COLO829 (cell line): ENCODE data around the gene HMX1.

ENCODE experiments used
- DNase-seq: peaks from one replicate; pipeline ENCODE4 v3.0.0; 2012; ENCODE audit warnings: low spot score

Gene HMX1

DNA sequence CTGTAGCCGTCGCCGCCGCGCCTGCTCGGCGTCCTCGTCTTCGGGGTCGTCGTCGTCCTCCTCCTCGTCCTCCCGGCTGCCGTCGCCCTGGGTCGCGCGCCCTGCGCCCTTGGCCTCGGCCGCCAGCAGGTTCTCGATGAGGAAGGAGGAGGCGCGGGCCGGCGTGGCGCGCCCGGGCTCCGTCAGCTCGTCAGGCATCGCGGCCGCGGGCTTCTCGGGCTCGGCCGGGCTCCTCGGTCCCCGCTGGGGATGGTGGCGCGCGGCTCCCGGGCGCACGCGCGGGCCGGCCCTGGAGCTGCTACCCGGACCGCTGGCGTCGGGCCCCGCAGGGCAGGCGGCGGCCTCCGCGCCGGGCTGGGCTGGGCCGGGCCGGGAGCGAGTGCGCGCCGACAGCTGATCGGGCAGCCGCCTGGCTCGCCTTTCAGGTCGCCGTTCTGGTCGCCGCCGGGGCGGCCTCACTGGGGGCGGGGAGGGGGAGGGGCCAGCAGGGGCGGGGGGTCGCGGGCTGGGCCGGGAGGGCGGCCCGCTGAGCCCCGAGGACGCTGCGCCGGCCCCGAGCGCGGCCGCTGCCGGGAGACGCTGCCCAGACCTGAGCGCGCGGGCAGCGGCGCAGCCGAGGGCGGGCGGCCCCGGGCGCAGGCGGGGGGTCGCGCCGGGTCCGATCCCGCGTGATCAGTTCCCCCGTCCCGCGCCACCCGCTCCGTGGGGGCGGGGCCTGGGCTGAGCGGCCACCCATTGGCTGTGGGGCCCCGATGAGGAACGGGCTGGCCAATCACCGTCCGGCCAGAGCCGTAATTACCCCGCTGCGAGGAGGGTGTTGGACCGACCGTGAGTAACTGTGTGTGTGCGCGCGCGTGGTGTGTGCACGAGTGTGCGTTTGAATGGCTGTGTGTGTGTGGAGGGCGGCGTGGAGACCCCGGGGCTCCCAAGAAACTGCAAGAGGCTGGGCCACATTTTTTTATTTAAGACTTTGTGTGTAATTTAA is at the start of gene HMX1:
HMX1 (minus strand) TSS at position 423 of the 985 bp plus-strand sequence; CDS start at position 198, 225 bp downstream.
- DNase-seq: no peak

DNA sequence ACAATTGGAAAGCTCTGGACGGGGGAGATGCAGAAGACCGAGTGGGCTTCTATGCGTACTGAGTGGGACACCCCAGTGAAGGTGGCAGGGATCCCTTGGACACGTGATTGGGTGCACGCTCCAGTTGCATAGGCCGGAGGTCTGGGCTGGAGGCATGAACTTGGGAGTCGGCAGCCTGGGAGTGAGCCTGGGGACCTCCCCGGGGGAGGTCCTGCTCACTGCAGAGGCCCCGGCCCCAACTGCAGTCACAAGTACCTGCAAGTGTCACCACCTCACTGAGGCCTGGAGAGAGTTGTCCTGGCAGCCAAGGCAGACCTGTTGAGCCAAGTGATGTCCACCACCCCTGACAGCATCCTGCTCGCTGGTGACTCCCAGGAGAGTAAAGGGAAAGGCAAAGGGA is 49.3 kb upstream of the HMX1 start:
- no peak for DNase-seq

- no peak for DNase-seq
These were observed 48.8 kb upstream of the HMX1 start for GRCh38 chr4:8920289-8920965.

- no peak for DNase-seq
These were observed 48.1 kb upstream of the HMX1 start for GRCh38 chr4:8919651-8920288.

DNA sequence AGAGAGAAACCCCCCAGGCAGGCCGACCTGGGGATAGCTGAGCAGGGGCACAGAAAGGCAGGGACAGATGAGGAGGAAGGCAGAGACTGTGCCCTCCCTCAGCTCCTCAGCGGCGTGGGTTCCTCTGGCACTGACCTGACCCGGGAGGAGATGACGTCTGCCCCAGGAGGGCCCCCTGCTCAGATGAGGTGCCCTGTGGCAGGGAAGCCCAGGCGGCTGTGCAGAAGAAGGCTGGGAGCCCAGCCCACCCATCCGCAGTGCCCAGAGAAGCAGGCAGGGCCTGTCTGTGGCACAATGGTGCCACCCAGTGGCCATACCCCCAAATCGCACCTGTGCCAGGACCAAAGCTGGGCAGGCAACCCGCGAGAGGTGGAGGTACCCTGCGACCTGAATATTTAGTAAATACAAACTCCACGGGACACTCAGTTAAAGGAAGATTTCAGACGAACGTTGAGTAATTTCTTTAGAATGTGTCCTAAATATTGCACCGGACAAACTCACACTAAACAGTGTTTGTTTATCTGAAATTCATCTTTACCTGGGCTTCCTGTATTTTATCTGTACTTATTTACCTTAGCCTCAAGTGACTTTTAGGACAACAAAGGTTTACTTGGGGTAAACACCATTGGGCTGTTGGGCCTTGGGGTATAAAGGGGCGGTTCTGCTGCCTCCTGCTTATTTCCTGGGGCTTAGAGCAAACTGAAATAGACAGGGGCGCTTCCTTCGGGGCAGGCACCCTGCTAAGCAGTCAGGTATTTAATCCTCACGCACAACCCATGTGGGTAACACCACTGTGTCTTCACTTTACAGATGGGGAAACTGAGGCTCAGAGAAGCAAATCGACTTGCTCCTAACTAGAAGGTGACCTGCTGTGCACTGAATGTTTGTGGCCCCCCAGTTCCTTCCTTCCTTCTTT is 46.5 kb upstream of the HMX1 start:
- DNase-seq: peak; percentile 26

- no peak for DNase-seq
These were observed 45.7 kb upstream of the HMX1 start for GRCh38 chr4:8917321-8917811.

DNA sequence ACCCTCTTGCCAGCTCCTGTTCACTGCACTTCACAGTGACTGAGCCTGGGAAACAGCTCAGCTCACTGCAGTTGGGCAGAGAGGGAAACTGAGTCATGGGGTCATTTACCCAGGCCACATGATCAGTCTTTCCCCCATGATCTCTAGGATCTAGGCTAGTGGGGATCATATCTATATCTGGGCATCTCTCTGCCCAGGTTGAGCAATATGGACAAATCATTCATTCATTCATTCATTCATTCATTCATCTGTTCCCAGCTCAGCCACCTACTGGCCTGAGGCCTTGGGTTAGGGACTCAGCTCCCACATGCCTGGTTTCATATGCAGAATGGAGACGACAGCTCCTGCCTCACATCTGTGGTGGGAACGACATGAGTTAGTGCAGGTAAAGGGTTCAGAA is 45.3 kb upstream of the HMX1 start:
- DNase-seq: no peak

DNA sequence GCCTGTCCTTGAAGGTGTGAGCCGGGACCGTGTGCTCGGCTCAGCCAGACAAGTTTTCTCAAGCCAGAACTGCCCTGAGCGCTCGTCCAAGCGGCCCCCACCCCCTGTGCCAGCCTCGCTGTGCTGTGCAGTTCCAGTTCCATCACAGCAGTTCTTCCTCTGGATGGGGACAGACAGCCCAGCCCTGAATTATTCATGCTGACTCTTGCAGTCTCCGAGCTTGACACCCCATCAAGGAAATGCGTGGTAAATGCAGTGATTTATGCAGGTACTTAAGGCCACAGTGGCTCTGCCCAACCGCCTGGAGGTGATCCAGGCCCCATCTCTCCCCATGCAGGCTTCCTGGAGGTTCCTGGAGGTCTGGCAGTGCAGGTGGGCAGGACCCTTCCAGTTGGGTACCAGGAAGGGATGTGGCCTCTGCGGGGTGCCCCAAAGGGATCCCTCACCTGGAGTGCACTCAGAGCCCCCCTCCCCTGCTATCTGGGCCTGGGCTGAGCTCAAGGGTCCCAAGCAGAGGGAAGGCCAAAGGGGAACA is 44.8 kb upstream of the HMX1 start:
- DNase-seq: no peak

DNA sequence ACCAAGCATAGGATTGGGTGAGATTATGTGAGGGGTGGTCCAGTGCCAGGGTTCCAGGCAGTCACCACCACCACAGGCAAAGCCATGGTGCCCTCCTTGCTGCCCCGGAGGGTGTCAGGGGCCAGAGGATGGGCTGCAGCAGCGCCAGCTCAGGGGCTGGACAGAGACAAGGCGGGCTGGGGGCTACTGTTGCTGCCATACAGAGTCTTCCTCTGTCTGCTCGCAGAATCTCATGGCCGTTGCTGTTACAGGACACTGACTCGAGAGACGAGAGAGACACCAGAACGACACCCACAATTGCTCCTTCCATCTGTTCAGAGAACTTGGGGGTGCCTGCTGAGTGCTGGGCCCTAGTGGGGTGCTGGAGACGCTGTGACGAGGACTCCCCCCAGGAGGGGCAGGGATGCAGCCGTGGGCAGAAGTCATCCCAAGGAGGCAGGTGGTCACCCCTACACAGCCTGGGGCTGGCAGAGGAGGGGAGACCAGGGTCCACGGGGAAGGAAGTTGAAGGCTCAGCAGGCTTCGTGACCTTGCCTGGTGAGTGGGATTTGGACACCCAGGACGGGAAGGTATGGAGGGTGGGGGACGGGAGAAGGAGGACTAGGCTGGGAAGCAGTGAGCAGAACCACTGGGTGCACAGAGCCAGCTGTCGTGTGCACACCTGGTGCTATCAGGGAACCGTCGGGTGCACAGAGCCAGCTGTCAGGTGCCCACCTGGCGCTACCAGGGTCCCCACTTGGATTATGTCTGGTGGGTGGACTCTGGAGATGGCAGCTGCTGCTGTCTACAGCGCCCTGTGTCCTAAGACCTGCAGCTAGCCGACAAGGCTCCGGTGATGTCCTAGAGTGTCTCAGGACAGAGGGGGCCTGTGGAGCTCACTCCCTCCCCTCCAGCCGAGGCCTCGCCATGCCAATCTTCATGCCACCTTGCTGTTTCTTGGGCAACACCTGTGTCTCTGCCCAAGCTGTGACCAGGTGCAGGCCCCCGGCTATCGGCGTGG is 43.9 kb upstream of the HMX1 start:
- no peak for DNase-seq

DNA sequence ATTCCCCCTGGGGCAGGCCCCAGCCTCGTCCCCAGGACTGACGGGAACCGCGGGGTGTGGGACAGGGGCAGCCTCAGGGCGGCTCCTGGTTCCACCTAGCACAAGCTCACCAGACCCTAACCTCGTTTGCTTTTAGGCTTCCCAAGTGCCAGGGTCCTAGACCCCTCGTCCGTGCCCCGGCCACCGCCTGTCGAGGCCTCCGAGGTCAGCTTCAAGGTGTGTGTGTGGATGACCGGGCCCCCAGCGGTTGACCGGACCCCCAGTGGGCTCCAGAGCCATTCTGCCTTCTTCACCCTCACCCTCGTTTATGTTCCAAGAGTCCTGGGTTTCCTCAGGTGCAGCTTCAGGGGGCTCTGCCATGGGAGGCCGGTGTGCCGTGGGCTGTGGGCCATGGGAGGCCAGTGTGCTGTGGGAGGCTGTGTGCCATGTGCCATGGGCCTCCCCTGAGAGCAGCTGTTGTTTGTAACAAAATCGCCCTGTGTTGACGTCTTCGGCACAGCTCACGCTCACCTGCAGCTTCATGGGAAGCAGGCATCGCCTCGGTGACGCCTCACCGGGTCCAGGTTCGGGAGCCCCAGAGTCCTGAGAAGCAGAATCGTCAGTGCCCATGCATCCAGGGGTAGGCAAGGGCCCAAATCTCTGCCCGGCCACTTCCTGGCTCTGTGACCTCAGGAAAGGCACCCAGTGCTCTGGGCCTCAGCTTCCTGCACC is 43.0 kb upstream of the HMX1 start:
- DNase-seq: no peak

- DNase-seq: no peak
These were observed 42.3 kb upstream of the HMX1 start for GRCh38 chr4:8913858-8914460.

DNA sequence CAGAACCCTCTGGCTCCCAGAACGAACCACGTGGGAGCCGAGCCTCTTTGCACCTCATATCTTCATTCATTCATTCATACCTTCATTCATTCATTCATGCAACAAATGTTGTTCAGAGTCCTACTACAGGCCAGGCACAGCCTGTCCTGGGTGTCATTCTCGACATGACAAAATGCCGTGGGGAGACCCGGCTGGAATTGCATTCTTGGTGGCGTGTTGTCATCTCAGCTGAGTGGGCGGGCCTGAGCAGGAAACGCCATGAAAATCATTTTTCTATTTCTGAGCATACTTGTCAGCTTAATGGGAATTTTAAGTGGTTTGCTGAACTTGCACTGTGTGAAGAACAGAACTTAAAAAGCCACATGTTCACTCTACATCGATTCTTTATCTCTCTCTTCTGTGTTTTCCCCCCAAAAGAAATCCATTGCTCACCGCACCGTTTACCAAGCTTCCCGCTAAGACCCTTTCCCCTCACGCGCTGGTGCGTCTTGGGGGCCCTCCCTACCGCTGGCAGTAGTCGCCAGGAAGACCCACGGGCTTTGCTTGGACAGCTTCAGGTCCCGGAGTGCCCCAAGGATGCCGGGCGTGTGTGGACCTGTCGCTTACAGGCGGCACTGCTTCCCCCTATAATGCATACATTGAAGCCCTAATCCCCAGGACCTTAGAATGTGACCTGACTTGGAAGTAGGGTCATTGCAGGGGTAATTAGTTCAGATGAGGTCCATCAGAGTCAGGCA is 41.6 kb upstream of the HMX1 start:
- DNase-seq: no peak

DNA sequence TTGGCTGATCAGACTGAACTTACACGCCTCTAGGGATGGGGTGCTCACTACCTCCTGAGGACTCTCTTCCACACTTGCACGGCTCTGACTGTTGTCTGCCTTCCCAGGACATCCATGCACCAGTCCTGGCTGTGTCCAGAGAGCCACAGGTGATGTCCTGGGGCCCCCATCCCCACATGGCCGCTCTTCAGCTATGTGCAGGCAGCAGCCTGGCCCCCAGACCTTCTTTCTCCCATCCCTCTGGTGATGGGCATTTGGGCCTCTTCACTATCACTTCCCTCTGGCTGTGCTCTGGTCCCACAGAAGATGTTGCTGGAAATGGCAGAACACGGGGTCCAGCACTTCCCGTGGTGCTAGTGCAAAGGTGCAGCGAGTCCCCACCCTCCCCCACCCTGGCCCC is 40.9 kb upstream of the HMX1 start:
- no peak for DNase-seq

GRCh38 chr4:8912089-8912455 is 40.4 kb upstream of the HMX1 start:
- no peak for DNase-seq

DNA sequence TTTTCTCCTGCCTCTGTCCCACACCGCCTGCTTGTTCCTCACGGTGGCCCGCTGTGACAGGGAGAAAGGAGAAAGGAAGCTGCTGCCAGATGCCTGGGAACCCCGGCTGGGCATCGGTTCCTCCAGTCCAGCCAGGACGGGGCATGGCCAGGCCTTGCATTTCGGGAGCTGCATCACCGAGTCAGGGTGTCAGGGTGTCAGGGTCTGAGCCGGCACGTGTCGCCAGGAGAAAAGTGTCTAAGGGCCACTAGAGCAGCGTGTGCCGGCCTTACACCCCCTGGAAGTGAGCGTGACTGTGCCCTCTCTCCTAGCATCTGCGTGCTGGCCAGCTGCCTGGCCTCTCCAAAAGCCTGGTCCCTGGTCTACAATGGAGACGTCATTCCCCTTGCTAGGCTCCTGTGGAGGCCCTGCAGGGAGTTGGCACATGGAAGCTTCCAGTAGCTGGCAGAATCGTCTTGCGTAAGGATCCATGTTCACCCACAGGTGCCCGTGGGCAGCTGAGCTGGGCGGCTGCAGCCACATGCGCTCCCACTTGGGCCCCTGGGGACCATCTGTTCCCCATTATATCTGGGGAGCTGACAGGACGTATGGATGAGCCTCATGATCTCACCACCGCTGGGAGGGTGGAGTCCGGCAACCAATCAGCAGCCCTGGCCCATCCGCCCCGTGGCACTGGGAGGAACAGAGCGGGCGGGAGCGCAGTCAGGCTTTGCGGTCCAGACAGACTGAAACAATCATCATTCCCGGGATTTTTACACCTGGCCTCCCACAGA is 39.9 kb upstream of the HMX1 start:
- DNase-seq: no peak

DNA sequence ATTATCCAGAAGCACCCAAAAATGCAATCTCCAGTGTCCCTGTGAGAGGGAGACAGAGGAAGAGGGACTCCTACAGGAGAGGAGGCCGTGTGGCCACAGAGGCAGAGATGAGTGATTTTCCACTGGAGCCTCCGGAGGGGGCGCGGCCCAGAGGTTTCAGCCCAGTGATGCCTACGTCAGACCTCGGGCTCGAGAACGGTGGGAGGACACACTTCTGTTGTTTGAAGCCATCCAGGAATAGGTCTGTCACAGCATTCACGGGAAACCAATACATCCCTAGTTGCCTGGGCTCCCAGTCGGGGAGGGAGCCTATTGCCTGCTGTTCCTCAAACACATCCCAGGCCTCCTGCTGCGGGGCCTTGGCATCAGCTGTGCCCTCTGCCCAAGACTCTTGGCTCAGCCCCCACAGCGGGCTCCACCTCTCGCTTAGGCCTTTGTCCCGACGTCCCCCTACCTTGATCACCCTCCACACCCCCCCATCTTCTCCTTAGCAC is 39.2 kb upstream of the HMX1 start:
- DNase-seq: no peak

DNA sequence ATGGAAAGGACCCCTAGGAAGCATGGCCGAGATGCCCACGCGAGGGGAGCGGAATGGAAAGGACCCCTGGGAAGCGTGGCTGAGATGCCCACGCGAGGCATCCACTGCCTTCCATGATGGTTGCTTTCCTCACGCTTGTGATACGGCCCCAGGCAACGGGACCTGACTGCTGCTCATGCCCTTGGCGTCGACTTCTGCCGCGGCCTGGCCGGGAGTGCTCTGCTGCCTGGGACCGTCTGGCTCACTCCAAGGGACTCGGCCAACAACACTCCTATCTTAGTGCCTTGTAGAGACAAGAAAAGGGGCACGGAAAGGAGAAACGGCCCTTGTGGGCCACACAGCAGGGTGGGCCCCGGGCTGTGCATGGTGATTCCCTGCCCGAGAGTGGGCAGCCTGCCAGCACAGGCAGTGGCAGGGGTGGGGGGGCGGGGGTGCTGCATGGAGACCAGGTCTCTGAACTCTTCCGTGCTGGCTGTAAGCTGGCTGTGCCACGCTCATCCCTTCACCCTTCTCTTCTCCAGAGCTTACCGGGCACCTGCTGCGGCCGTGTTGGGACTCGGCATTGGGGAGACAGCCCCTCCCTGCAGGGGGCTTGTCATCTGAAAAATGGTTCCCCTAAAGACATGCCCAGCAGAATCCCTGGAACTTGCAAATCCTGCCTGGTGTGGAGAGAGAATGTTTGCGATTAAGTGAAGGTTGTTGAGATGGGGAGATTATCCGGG is 38.6 kb upstream of the HMX1 start:
- DNase-seq: no peak
